GM12872 (cell line): ENCODE data around the gene ASH1L.
A peak's percentile ranks its signal among the peaks of the same experiment; 100 is the strongest.

Experiments used
- CTCF ChIP-seq: IDR thresholded peaks from 3 replicates; pipeline ENCODE4 v1.5.1; 2011; ENCODE audit warnings: low read depth, mild to moderate bottlenecking, low read length, moderate library complexity; ENCODE audit not compliant: insufficient read depth

ASH1L gene

DNA sequence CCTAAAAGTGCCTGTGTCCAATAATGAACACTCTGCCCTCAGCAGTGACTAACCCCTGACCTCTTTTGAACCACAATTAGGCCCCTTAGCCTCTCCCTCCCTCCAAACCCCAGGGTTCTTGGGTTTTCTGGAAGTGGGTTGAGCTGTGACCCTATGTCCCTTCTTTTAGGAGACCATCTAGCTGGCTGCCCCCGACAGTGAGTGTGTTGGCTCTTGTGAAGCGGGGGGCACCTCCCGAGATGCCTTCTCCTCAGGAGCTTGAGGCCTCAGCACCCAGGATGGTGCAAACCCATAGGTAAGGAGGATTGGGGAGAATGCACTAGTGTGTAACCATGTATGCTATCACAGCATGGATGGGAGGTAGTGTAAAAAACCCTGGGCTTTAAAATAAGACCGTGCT is 234.6 kb downstream of the ASH1L start:
- TF ChIP-seq CTCF, result no peak

DNA sequence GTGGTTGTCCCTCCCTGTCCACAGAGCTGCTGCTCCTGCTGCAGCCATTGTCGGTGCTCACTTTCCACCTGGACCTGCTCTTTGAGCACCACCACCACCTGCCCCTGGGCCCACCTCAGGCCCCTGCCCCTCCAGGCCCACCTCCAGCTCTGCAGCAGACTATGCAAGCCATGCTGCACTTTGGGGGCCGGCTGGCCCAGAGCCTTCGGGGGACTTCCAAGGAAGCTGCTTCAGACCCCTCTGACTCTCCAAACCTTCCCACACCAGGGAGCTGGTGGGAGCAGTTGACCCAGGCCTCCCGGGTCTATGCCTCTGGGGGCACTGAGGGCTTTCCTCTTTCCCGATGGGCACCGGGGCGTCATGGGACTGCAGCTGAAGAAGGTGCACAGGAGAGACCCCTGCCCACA is 236.0 kb downstream of the ASH1L start:
- no peak for TF ChIP-seq CTCF

- no peak for TF ChIP-seq CTCF
Observed at GRCh38 chr1:155326020-155326526, 236.5 kb downstream of the ASH1L start.

DNA sequence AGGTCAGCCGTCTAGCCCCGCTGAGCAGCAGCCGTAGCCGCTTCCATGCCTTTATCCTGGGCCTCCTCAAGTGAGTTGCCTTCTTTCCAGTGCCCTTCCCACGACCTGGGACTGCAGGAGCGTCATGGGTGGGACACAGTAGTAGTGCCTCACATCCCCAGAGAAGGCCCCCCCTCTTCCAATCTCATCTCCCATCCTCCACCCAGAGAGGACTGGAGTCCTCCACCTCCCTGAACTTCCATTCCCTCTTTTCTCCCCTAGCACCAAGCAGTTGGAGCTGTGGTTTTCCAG is 237.1 kb downstream of the ASH1L start:
- no peak for TF ChIP-seq CTCF

- peak; percentile 40 for TF ChIP-seq CTCF
Observed at GRCh38 chr1:155324717-155325602, 237.6 kb downstream of the ASH1L start.

DNA sequence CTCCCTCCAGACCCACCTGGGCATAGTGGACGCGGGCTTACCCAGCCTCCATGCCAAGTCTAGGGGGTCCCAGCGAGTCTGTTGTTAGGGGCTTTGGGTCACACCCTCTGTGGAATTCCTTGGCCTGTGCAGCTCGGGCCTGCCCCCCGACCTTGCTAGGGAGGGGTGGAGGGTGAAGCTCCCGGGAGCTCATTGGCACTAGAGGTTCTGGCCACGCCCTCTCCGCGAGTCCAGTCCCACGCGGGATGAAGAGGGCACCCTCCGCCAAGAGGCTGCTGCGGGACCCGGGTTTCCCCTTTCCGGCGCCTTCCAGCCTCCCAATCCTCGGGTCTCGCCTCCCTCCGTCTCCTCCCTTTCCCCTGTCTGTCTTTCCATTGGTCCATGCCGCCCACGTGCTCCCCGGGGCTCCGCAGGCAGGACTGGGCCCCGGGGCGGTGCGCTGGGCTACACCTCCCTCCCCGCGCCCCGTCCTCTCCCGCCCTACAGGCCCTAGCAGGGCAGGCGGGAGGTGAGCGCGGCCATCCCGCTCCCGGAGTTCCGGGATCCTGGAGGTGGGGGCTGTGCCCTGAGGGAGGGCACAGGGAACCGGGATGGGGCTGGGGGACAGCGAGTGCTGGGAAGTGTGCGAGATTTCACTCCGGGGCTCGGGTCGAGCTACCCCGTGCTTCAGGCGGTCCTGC is 238.4 kb downstream of the ASH1L start:
- TF ChIP-seq CTCF, result no peak

DNA sequence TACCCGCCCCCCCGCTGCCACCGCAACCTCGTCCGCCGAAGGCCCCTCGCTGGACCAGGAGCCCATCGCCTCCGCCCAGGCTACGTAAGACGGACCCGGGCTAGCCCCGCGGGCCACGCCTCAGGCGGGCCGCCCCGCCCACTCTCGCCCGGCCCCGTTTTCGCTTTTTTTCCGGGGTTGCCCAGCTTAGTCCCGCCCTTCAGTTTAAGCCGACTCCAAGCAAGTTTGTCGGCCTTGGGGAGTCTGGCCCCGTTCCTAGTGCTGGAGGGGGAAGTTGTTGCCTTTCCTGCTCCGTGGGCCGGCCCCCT is 238.9 kb downstream of the ASH1L start:
- no peak for TF ChIP-seq CTCF
